ENCODE data around the gene SPC24.

SPC24 gene

DNA sequence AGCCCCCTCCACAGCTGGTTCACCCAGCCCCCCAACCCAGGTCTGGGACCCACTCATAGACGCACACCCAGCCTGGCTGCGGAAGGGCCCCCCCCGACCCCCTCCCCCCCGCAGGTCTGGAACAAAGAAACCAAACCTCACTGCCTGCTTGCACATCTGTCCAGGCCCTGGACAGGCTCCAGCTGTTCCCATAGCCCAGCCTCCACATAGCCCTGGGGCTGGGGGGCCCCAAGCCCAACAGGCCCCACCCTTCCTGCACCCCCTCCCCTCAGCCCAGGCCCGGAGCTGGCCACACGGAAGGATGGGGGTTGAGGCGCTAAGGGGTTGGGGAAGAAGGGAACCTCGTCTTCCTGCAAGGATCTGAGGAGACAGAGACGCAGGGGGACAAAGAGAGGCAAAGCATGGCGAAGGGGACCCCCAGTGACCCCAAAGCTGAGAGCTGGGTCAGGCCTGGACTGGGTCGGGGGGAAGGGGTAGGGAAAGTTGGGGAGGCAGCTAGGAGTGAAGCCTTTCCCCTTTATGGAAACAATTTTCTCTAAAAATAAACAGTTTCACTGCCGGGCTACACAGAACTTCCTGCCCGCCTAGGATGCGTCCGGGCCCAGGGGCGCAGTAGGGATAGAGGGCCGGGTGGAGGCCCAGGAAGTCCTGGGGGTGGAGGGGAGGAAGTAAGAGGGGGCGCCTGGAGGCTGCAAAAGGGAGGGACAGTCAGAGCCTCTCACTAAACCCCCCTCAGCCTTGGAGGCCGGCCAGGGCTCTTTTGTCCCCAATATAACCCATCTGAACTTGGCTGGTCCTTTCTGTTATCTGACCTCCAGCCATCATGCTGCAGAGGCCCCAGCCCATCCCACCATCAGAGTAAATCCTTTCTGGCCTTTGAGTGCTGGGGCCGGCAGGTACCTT is 39.3 kb upstream of the SPC24 start:
- TF ChIP-seq SIN3A (IDR thresholded peaks at IDR 0.05; ENCODE audit: borderline replicate concordance, insufficient read depth, low read length), result peak; percentile 32; the same call in 1 of the 2 replicates
- TF ChIP-seq FOXP2 (optimal IDR thresholded peaks at IDR 0.05; ENCODE audit: borderline replicate concordance, extremely low read depth, extremely low read length, insufficient read depth), result peak; percentile 40
- TF ChIP-seq, protein P1, sequence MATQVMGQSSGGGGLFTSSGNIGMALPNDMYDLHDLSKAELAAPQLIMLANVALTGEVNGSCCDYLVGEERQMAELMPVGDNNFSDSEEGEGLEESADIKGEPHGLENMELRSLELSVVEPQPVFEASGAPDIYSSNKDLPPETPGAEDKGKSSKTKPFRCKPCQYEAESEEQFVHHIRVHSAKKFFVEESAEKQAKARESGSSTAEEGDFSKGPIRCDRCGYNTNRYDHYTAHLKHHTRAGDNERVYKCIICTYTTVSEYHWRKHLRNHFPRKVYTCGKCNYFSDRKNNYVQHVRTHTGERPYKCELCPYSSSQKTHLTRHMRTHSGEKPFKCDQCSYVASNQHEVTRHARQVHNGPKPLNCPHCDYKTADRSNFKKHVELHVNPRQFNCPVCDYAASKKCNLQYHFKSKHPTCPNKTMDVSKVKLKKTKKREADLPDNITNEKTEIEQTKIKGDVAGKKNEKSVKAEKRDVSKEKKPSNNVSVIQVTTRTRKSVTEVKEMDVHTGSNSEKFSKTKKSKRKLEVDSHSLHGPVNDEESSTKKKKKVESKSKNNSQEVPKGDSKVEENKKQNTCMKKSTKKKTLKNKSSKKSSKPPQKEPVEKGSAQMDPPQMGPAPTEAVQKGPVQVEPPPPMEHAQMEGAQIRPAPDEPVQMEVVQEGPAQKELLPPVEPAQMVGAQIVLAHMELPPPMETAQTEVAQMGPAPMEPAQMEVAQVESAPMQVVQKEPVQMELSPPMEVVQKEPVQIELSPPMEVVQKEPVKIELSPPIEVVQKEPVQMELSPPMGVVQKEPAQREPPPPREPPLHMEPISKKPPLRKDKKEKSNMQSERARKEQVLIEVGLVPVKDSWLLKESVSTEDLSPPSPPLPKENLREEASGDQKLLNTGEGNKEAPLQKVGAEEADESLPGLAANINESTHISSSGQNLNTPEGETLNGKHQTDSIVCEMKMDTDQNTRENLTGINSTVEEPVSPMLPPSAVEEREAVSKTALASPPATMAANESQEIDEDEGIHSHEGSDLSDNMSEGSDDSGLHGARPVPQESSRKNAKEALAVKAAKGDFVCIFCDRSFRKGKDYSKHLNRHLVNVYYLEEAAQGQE (IDR thresholded peaks at IDR 0.05; ENCODE audit: insufficient read depth in 1 of 2, low read depth in 2 of 2, low read length in 2 of 2), result 0 out of 4 replicates have a peak, but pooled peaks of 1 of the 2 experiments have one; percentile 17
- no peak for TF ChIP-seq POLR2AphosphoS5 (IDR thresholded peaks at IDR 0.05; ENCODE audit: low read depth, low read length)

DNA sequence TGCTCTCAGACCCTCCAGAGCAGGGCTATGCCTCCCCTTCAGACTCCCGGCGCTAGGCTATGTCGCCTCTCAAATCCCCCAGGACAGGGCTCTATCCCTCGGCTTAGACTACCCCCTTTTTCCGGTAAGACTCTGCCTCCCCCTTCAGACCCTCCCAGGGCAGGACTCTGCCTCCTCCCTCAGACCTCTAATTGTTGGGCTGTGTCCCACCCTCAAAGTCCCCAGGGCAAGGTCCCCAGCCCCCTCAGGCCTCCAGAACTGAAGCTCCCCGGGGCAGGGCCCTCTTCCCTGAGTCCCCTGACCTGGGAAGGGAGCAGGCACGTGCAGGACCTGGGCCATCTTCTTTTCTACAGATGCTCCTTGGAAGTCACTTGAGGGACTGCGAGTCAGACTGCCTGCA is 38.6 kb upstream of the SPC24 start:
- TF ChIP-seq SIN3A (IDR thresholded peaks at IDR 0.05; ENCODE audit: borderline replicate concordance, insufficient read depth, low read length) (no peak), POLR2AphosphoS5 (IDR thresholded peaks at IDR 0.05; ENCODE audit: low read depth, low read length) (no peak), TAF1 (IDR thresholded peaks at IDR 0.05; ENCODE audit: borderline replicate concordance, insufficient read depth, low read length) (no peak), FOXP2 (optimal IDR thresholded peaks at IDR 0.05; ENCODE audit: borderline replicate concordance, extremely low read depth, extremely low read length, insufficient read depth) (no peak)
- TF ChIP-seq, protein P1 (IDR thresholded peaks at IDR 0.05; ENCODE audit: insufficient read depth in 1 of 2, low read depth in 2 of 2, low read length in 2 of 2), result no peak

DNA sequence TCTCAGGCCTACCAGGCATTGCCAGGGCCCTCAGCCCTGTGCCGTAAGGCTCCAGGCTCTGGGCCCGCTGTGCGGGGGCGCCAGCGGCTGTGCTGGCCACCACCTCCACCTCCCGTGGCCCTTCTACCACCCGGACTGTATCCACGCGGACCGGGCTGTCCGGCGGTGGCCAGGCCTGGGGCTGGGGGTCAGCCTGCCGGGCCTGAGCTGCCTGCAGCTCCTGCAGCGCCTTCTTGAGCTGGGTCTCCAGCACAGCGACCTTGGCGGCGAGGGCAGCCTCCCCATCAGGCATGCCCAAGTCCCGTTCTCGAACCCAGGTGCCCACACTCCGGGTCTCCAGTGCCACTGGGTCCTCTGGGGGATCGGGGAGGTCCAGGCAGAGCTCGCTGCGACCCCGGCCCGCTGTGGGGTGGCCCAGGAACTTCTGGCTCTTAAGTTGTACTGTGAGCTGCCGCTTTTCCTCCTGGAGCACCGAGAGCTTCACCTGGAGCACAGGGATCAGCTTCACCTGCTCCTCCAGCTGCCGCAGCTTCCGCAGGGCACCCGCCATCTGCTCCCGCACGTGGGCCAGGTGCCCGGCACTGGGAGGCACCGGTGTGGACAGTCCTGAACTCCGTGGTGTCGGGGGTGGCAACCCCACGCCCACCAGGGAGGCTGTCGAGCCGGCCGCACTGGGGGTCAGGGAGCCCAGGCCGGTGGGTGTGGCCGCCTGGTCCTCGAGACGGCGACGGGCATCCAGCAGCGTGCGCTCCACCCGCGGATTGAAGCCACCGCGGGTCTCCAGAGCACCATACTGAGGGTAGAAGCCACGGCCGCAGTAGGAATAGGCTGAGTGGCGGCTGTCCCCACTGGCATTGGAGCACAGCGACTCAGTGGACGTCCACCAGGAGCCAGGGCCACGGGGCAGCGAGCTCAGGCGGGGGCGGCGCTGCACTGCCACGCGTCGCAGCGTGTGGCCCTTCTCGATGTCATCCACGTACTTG is 37.7 kb upstream of the SPC24 start:
- TF ChIP-seq, protein P1 (IDR thresholded peaks at IDR 0.05; ENCODE audit: insufficient read depth in 1 of 2, low read depth in 2 of 2, low read length in 2 of 2), result no peak
- TF ChIP-seq TAF1 (IDR thresholded peaks at IDR 0.05; ENCODE audit: borderline replicate concordance, insufficient read depth, low read length) (no peak), POLR2AphosphoS5 (IDR thresholded peaks at IDR 0.05; ENCODE audit: low read depth, low read length) (no peak), SIN3A (IDR thresholded peaks at IDR 0.05; ENCODE audit: borderline replicate concordance, insufficient read depth, low read length) (no peak), FOXP2 (optimal IDR thresholded peaks at IDR 0.05; ENCODE audit: borderline replicate concordance, extremely low read depth, extremely low read length, insufficient read depth) (no peak)

DNA sequence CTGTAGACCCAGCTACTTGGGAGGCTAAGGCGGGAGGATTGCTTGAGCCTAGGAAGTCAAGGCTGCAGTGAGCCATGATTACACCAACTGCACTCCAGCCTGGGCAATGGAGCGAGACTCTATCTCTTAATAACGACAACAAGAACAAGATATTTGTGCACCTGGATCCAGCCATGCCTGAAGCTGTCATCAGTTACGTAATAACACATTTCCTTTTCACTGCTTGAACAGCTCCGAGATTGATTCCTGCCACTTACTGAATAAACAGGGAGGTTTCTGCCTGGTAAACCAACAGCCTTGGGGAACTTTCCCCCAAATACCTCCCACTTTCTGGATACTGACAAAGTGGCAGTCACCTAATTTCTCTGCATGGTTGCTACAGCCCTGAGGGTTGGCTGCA is 36.4 kb upstream of the SPC24 start:
- TF ChIP-seq POLR2AphosphoS5 (IDR thresholded peaks at IDR 0.05; ENCODE audit: low read depth, low read length), result no peak
- no peak for TF ChIP-seq SIN3A (IDR thresholded peaks at IDR 0.05; ENCODE audit: borderline replicate concordance, insufficient read depth, low read length)
- TF ChIP-seq TAF1 (IDR thresholded peaks at IDR 0.05; ENCODE audit: borderline replicate concordance, insufficient read depth, low read length), result no peak
- no peak for TF ChIP-seq FOXP2 (optimal IDR thresholded peaks at IDR 0.05; ENCODE audit: borderline replicate concordance, extremely low read depth, extremely low read length, insufficient read depth)
- TF ChIP-seq, protein P1 (IDR thresholded peaks at IDR 0.05; ENCODE audit: insufficient read depth in 1 of 2, low read depth in 2 of 2, low read length in 2 of 2), result no peak
